Activated CD8-positive, alpha-beta memory T cell treated with anti-CD3 and anti-CD28 coated beads for 1 hour (primary cell): ENCODE results near the gene TLN1.

Experiments
- DNase-seq, 2 donors: peaks; one replicate each; pipeline ENCODE4 v3.0.0-alpha.2; 2020; ENCODE audit warnings: low read depth in 1 of 2; ENCODE audit errors: extremely low read depth in 1 of 2

The TLN1 gene

DNA sequence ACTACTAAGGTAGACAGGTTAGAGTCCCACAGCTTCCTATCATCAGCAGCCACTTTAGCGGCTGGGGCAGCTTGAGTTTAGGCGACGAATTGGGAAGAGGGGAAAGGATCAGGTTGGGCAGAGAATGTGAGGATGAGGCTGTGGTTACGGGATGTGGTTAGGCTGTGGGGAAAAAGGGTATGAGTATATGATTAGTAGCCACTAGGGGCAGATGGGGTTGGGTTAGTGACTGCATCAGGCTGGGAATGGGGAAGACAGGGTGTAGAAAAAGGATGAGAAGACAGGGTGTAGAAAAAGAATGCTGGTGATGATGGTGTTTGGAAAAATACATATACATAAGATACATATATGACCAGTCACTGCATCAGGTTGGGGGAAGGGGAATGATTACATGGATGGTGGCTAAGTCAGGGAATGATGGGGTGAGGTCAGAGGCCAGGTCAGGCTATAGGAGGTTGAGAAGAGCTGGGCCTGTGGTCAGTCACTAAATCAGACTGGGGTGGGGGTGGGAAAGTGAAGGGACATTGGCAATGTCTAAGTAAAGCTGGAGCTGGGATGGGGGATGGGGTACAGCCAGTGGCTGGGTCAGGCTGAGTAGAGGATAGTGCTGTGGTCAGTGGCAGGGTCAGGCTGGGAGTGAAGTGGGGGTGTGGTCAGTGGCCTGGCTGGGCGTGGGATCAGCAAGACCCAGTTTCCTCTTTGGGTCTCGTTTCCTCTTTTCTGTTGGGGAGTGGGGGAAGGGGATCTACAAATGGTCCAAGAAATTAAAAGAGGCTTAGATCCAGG is 2.1 kb downstream of the TLN1 start:
- DNase-seq: no peak

DNA sequence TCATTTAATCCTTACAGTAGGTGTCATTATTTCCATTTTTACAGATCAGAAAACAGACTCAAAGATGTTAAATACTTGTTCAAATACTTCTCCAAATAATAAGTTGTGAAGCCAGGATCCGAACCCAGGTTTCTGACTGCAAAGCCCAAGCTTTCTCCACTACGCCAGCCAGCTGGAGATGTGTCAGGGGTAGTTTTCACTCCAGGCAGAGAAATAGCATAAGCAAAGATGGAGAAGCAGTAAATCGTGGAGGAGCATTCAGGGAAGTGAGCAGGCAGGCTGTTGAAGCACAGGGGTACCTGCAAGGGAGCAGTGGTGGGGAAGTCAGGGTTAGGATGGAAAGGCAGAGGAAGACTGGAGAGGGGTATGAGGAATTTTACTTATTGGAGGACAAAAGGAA is 2.9 kb downstream of the TLN1 start:
- DNase-seq: no peak

DNA sequence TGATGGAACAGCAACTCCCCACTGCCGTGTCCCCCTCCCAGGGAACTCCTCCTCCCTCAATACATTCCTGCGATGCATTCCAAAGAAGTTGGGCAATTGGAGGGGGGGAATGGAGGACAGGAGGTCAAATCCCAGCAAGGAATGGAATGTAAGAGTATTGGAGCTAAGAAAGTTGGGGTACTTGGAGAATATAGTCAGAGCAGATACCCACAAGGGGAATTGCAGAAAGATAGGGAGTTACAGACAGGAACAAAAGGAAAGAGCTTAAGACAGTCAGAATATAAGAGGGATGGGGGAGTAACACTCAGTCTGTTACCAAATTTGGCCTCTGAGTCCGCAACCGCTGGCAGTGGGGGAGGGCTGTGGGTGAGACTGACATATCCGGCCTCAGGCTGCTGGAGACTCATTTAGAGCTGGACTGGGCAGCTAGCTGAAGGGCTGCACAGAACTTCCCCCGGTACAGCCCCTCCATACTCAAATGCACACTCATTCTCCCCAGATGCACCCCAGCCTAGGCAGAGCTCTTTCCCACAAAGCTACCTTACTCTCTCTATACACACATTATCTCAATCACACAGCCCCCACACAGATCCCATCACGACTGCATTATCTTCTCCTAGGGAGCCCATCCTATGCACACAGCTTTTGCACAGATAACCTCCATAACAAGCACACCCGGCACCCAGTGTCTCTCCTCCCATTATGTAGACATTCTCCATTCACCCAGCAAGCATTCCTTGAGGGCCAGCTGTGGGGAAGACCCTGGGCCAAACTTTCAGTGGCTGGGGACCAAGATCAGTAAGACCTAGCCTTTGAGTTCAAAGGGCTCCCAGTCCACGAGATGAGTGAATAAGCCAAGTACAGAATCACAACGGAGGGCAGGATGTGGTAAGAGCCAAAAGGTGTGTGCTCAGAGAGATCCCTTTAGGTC is 3.7 kb downstream of the TLN1 start:
- DNase-seq: no peak

DNA sequence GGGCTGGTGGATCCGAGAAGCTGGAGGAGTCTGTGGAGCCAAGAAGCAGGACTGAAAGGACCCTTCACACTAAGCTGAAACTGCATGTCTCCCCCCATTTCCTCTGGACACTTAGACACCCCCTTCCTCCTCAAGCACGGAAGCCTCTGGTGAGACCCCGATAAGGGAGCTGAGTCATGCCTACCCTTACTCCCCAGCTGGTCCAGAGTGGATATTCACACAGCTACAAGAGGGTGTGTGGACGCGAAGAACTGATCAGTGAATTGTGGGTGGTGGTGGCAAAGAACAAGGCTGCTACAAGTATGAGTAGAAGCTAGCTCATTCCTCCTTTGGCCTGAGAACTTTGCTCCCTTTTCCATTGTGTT is 4.3 kb downstream of the TLN1 start:
- no peak for DNase-seq

DNA sequence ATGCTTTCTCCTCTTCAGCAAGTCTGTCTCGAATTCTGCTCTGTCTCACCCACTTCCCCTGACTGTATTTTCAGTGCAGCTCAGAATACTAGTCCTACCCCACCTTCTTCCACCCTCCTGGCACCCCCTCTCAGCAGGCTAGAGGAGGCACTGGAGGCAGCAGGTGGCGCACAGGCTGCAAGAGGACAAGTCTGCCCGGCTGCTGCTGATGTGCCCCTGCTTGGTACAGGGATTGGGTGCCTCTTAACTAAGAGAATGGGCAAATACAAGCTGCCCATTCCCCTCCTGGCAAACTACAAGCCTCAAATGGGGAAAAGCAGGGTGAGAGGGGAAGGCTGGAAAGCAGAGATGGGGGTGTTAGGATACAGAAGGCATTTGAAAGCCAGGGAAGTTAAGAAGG is 5.1 kb downstream of the TLN1 start:
- DNase-seq: no peak

DNA sequence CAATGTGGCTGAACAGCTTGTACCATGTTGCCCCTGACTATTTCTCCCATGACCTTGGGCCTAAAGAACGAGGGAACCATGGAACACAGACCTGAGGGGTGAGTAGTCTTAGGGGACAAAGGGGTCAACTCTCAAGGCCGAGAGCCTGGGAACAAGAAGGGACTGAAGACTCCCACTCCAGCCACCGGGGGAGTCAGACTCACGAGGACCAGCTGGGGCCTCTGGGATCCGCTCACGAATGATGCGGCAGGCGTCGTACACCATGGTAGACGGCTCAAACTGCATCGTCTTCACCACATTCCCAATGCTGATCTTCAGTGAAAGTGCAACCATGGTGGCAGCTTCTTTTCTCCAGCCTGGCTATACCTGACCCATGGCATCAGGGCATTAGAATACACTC is 6.6 kb downstream of the TLN1 start:
- DNase-seq: no peak

DNA sequence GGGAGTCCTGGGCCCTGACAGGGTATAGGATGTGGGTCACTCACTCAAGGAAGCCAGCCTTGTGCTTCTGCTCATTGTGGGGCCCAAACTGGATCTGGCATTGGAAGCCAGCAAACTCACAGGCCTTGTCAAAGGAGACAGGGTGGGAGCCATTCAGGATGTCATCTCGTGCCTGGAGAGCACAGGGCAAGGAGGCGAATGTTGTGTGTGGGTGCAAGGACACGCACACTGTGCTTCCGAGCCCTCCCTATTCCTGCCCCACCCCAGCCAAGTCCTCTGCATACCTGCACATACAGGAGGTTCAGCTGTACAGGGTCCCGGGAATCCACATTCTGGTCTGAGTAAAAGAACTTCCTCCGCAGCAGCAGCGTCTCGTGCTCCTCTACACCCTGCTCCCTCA is 8.1 kb downstream of the TLN1 start:
- no peak for DNase-seq

DNA sequence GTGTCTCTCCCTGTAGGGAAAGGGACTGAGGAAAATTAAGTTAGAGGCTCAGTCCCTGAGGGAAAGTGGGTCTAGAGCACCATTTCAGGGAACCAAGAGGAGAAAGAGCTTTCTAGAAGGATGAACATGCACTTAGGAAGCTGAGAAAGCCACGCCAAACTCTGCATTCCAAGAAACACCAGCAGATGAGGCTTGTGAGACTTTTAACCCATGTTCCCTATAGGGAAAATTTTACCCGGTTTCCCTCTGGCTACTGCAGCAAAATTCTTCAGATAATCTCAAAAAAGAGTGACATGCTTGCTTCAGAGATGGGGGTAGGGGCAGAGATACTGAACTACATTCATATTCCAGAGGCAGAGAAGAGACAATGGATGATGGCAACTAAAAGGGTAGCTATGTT is 8.6 kb downstream of the TLN1 start:
- DNase-seq: no peak

DNA sequence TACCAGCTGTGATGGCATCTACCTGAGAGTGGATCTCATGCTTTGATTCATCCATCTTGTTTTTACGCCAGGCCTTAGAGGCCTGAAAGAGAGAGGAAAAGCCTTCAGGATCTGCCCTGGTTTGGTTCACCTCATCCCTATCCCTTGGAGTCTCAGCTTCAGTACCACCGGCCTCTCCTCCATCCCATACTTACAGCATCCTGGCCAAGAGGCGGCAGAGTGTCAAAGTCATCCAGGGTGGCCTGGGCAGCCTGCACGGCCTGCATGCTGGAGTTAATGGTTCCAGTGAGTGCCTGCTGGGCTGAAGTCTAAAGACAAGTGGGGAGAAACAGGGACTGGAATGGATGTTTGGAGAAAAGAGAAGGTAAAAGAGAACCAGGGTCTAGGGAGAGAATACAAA is 12.4 kb downstream of the TLN1 start:
- DNase-seq: no peak

DNA sequence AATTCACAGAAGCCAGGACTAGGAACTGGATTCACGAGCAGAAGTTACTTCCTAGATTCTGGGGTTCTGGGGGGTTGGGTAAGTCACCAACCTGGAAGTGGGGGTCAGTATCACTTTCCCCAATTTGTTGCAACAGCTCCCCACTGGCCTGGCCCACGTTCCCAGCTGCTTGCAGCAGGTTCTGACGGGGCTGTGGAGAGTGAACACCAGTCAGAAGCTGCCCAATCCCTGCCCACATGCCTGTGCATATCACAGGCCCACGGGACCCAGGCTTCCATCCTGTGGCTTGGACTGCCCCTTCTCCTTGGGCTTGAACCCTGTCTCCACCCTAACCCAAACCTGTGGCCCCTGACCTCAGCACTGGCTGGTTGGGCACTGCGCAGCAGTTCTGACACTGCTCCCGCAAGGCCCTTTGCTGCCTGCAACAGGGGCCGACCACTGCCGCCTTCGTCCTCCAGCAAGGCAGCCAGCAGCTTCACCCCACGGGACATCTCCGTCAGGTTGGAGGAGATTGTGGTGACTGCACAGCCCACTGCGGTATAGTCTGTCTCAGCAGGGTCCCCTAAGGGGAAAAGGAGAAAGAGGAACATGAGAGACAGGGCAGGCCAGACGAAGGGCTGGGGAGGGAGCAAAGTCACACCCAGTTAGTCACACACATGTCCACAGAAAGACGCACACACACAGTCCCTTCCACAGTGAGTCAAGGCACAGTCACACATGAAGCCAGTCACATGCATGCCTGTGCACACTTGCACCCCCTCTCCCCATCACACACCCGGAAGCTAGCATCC is 13.1 kb downstream of the TLN1 start:
- DNase-seq: no peak

DNA sequence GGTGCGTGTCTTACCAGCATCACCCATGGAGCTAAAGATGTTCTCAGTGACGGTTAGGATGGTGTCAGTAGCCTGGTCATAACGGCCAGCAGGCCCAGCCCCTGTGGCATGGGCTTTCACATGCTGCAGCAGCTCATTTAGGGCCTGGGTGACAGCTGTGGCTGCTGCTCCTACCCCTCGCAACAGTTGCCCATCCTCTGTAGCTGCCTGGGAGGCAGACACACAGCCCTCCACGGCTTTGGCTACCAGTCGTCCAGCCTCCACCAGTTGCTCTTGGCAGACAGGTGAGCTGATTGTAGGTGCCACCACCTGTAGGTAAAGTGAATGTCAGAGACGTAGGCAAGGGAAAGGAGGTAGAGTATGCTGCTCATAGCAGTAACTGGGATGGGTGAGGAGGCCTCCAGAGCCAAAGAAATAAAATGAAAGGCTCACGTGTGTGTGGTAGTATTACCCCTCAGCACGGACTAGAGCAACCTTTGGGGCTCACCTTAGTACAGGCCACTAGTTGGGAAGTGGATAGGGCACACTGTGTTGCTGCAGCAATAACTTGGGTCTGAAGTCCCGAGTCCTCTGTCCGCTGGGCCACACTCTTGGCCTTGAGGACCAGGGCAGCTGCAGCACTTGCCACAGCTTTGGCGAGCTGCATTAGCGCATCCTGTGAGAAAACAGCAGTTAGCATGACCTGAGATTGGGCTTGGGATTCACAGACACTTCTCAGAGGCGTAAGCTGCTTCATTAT is 14.7 kb downstream of the TLN1 start:
- no peak for DNase-seq

DNA sequence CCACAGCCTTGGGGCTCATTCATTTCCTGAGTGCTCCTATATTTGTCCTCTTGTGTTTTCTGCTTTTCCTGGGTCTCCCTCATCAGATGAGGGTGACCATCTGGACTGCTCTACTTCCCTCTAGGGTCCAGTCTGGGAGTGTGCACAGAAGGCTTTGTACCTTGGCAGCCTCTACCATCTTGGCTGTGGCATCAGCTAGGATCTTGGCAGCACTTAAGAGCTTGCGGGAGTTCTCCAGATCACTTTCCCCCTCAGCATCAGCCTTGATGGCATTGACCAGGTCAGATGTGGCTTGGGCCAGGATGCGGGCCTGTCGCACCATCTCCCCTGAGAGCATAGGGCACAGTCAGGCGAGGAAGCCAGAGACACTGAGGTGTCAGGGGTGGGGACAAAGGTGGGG is 15.8 kb downstream of the TLN1 start:
- no peak for DNase-seq

DNA sequence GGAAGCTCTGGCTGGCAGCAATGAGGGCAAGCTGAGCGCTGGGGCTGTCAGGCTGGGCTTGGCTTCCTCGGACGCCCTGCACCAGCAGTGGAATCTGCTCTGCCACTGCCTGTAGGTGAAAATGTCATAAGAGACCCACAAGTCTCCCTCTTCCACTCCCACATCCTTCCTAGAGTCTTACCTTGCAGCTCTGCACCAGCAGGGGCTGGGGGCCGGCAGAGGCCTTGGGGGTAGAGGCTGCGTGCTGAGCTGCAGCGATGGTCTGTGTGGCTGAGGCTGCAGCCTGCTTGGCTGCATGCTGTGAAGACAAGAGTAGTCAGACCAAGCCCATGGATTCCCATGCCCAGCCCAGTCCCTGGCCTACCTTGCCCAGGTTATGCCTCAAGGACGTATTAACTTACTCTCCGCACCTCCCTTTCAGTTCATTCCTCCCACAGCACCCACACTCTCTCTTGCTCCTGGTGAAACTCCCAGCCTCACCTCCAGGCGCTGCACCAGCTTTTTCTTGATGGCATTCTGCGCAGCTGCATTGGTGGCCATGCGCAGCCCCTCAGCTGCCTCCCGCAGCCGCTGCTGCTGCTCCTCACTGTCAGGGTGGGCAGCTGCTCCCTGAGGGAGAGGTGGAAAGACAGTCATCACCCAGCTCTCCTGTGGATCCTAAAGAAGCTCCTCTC is 17.3 kb downstream of the TLN1 start:
- no peak for DNase-seq

DNA sequence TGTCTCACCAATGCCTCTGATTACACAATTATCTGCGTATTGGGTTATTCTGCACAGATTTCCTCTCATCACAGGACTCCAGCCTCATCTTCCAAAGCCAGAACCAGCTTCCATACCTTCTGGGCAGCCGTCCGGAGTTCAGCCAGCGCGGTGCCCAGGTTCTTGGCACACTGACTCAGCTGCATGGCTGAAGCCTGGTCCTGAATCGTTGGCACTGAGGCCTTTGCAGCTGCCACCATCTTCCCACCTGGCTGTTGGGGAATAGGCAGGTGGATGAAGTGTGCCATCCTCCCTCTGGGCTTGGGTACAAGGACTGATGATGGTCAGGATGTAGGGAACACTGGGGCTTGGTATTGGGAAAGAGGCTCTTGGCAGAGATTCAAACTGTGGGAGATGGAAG is 17.9 kb downstream of the TLN1 start:
- DNase-seq: no peak

DNA sequence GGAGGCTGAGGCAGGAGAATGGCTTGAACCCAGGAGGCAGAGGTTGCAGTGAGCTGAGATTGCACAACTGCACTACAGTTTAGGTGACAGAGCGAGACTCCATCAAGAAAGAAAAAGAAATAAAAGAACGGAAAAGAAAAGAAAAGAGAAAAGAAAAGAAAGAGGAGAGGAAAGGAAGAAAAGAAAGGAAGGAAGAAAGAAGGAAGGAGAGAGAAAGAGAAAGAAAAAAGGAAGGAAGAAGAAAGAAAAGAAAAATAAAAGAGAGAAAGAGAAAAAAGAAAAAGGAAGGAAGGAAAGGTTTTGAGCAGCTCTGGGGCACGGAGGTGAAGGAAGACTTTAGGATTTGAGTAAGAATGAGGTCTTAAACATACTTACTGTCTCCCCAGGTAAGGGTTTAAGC is 18.4 kb downstream of the TLN1 start:
- DNase-seq: no peak

DNA sequence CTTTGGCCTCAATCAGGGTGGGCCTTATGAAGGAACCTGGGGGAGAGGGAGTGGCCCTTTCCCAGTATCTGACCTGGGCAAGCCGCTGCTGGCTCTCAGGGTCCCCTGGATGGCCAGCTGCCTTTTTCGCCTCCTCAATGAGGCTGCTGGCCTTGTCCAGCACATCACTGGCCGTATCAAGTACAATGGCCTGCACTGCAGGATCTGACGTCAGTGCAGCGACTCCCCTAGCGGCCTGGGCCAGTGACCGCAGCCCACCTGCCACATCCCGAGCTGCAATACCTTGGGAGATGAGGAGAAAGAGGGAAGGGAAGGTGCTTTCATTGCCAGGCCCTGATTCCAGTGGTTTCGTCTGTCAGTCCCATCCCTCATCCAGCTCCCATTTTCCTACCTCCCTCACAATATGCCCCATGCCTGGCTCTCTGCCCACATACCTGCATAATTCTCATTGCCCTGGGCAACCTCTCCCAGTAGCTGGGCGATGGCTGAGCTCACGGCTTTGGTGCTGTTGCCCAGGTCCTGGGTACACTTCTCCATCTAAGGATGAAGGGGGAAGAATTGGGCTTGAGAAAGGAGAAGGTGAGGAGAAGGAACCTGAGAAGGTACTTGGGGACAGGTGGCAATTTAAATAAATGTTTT is 19.1 kb downstream of the TLN1 start:
- DNase-seq: no peak

DNA sequence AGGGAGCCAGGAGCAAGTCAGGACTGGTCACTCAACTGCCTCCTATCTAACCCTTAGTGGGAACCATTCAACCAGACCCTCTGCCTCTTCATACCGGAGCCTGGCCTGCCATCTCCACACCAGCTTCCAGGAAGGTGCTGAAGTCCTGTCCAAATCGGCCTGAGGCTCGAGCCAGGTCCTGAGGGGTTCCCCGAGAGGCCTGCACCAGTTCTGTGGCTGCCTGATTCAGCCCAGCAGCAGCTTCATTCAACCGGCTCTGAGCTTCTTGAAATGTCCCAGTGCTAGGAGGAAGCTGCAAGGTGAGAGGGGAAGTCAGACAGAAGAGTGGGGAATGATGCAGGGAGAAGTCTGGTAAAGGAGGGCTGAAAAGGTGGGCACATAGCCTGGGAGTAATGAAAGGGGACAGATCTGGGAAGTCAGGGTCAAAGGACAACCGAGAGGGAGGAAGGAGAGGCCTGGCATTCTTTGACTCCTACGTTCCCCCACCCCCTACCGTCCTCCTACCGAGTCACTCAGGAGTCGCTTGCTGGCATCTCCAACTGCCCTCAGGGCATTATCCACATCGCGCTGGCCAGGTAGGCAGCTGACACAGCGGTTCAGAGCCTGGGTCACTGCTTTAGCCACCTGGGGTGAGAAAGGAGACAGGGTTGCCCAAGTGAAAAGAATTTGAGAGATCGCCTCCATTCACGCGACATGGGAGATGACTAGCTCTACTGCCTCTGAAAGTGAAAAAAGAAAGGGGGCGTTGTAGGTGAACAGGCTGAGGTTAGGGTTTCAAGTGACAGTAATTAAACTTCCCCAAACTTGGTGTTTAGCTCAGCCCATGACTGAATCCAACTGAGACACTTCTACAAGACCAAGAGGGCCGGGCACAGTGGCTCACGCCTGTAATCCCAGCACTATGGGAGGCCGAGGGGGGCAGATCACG is 20.2 kb downstream of the TLN1 start:
- no peak for DNase-seq

DNA sequence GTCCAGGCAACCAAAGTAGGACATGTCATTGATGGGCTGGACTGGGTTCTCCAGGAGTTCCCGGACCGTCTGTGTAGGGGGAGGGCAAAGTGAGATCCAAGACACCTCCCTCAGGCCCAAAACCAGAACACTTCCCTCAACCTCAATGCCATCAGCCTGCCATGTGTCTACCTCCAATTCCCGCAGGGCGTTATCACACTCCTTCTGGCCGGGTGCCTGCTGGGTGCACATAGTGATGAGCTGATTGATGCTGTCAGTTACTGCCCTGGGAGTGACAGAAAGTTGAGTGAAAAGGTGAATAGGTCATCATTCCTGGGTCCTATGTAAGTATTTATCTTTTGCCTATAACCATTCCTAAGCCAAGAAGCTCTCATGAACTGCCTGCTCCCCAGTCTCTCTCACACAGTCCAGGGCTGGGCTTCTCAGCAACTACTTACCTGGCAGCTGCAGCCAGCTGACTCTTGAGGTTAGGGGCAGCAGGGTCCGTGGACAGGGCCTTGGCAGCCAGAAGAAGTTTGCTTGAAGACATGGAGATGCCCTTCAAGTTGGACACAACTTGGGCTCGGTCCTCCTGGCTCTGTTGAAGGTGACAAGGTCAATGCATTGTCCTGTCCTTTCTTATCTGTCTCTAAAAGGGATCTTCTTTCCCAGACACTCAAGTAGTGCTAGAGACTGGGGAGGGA is 21.0 kb downstream of the TLN1 start:
- DNase-seq: no peak
